GM23338 (cell line): ENCODE results near the gene PPP1R12C. TPM values are rescaled to one million over a fixed set of nuclear protein-coding genes. Genes with fewer than 3 reads are reported as not detected.

ENCODE experiments used
- ATAC-seq: fragments of 200-7000 bp; cut with Tn5 transposase; 3 replicates; pipeline ENCODE4 v1.9.1; 2020
- DNase-seq: peaks from one replicate; pipeline ENCODE4 v3.0.0-alpha.2; 2015; ENCODE audit warnings: low spot score
- H2AFZ ChIP-seq: fragments of 200-600 bp; sonication (generic); 2 replicates; pipeline ENCODE4 v1.8.0; 2016; ENCODE audit warnings: antibody characterized with exemption, mild to moderate bottlenecking, moderate library complexity
- H3F3A ChIP-seq: fragments of 200-600 bp; sonication (generic); replicated peaks from 2 replicates; pipeline ENCODE4 v1.8.0; 2017; ENCODE audit warnings: antibody characterized with exemption, mixed run types, low read depth
- H3K27ac ChIP-seq: fragments of 200-600 bp; sonication (generic); 2 replicates; pipeline ENCODE4 v1.6.1; 2016; ENCODE audit warnings: low read depth
- H3K27me3 ChIP-seq: fragments of 200-600 bp; sonication (generic); 2 replicates; pipeline ENCODE4 v1.8.0; 2016; ENCODE audit warnings: mild to moderate bottlenecking, mixed run types, moderate library complexity; ENCODE audit not compliant: insufficient read depth
- H3K36me3 ChIP-seq: fragments of 200-600 bp; sonication (generic); 2 replicates; pipeline ENCODE4 v1.8.0; 2016; ENCODE audit warnings: mild to moderate bottlenecking; ENCODE audit not compliant: insufficient read depth
- H3K4me1 ChIP-seq: fragments of 200-600 bp; sonication (generic); 2 replicates; pipeline ENCODE4 v1.8.0; 2016; ENCODE audit warnings: mild to moderate bottlenecking, moderate library complexity; ENCODE audit not compliant: insufficient read depth
- H3K4me2 ChIP-seq: fragments of 200-600 bp; sonication (generic); 2 replicates; pipeline ENCODE4 v1.7.1; 2017; ENCODE audit warnings: mixed run types
- H3K4me3 ChIP-seq: fragments of 200-600 bp; sonication (generic); 2 replicates; pipeline ENCODE4 v1.6.1; 2016; ENCODE audit warnings: mixed run types
- H3K79me2 ChIP-seq: fragments of 200-600 bp; sonication (generic); replicated peaks from 2 replicates; pipeline ENCODE4 v1.8.0; 2017; ENCODE audit warnings: mild to moderate bottlenecking; ENCODE audit not compliant: insufficient read depth
- H3K9me2 ChIP-seq: fragments of 200-600 bp; sonication (generic); 2 replicates; pipeline ENCODE4 v1.8.0; 2017; ENCODE audit not compliant: insufficient read depth
- H4K20me1 ChIP-seq: fragments of 200-600 bp; sonication (generic); replicated peaks from 2 replicates; pipeline ENCODE4 v1.8.0; 2017; ENCODE audit warnings: mild to moderate bottlenecking; ENCODE audit not compliant: insufficient read depth
- H3K27ac Mint-ChIP-seq: 2 replicates; pipeline ENCODE4 v1.8.0; 2020; ENCODE audit warnings: inconsistent platforms, mild to moderate bottlenecking, moderate library complexity, mixed read lengths
- H3K27me3 Mint-ChIP-seq: 3 replicates; pipeline ENCODE4 v1.8.0; 2022; ENCODE audit warnings: low read depth, mild to moderate bottlenecking, moderate library complexity, mixed read lengths, inconsistent platforms; ENCODE audit not compliant: insufficient read depth, poor library complexity
- H3K36me3 Mint-ChIP-seq: 3 replicates; pipeline ENCODE4 v1.8.0; 2021; ENCODE audit warnings: low read depth, mild to moderate bottlenecking, inconsistent platforms, moderate library complexity, mixed read lengths
- H3K4me1 Mint-ChIP-seq: 3 replicates; pipeline ENCODE4 v1.8.0; 2020; ENCODE audit warnings: mild to moderate bottlenecking, inconsistent platforms, mixed read lengths
- H3K4me3 Mint-ChIP-seq: 3 replicates; pipeline ENCODE4 v1.8.0; 2021; ENCODE audit warnings: moderate library complexity, mild to moderate bottlenecking, inconsistent platforms, mixed read lengths
- H3K9me3 Mint-ChIP-seq: 3 replicates; pipeline ENCODE4 v1.8.0; 2020; ENCODE audit warnings: moderate library complexity, mild to moderate bottlenecking, inconsistent platforms, mixed read lengths
- CTCF ChIP-seq, 2 experiments: fragments of 200-600 bp in 1 of 2; sonication (generic) in 1 of 2; conservative IDR thresholded peaks; 2 replicates each; pipeline versions ENCODE4 v1.5.1 to v1.6.1; 2016 to 2017; ENCODE audit warnings: antibody characterized with exemption in 2 of 2, low read depth in 2 of 2, mild to moderate bottlenecking in 2 of 2, moderate library complexity in 1 of 2
- ETS1 ChIP-seq: IDR thresholded peaks from 2 replicates; pipeline ENCODE4 v1.6.1; 2016; ENCODE audit warnings: antibody characterized with exemption
- EZH2 ChIP-seq: fragments of 200-600 bp; sonication (generic); IDR thresholded peaks from one replicate; pipeline ENCODE4 v1.8.0; 2017; ENCODE audit warnings: antibody characterized with exemption, mild to moderate bottlenecking, low read depth; ENCODE audit not compliant: unreplicated experiment
- EZH2phosphoT487 ChIP-seq: fragments of 200-600 bp; sonication (generic); IDR thresholded peaks from one replicate; pipeline ENCODE4 v1.8.1; 2018; ENCODE audit warnings: antibody characterized with exemption; ENCODE audit not compliant: unreplicated experiment
- NANOG ChIP-seq: IDR thresholded peaks from 2 replicates; pipeline ENCODE4 v1.6.1; 2016; ENCODE audit warnings: antibody characterized with exemption, borderline replicate concordance
- POLR2AphosphoS5 ChIP-seq: IDR thresholded peaks from 2 replicates; pipeline ENCODE4 v1.6.1; 2016; ENCODE audit warnings: antibody characterized with exemption, low read depth
- STAT1 ChIP-seq: IDR thresholded peaks from one replicate; pipeline ENCODE4 v1.6.1; 2016; ENCODE audit warnings: antibody characterized with exemption; ENCODE audit not compliant: unreplicated experiment
- ZNF114 ChIP-seq: fragments of 250-450 bp; sonication (Bioruptor Pico); IDR thresholded peaks from 2 replicates; pipeline ENCODE4 v1.5.0; 2020; ENCODE audit warnings: mild to moderate bottlenecking, moderate library complexity
- ZNF331 ChIP-seq: fragments of 250-450 bp; sonication (Bioruptor Pico); IDR thresholded peaks from 2 replicates; pipeline ENCODE4 v1.5.0; 2020; ENCODE audit warnings: low read depth, mild to moderate bottlenecking, moderate library complexity
- ZNF462 ChIP-seq: fragments of 250-450 bp; sonication (Bioruptor Pico); IDR thresholded peaks from 2 replicates; pipeline ENCODE4 v1.5.0; 2020; ENCODE audit warnings: mild to moderate bottlenecking, moderate library complexity
- polyA plus RNA-seq: library from polyadenylated mRNA; unstranded; fragments of >200 nt; fragmentation: Nextera tagmentation; extraction: Ambion mirVana; gene quantifications from 2 replicates; pipeline ENCODE4 v1.2.1, GENCODE V29; 2016
- total RNA-seq: library from RNA; depleted of rRNA; stranded (reverse); fragments of >200 nt; shearing (Covaris generic); gene quantifications from 2 replicates; pipeline ENCODE4 v1.2.3, GENCODE V29; 2014

The PPP1R12C gene
- total and polyA plus RNA-seq, 2 experiments from 2014 or later, result 33.2 to 83.9 TPM

- TF ChIP-seq EZH2phosphoT487, result no peak
- TF ChIP-seq NANOG, result no peak
- no peak for TF ChIP-seq CTCF (conservative IDR thresholded peaks at IDR 0.05; ENCODE audit: low read depth in 2 of 2)
- no peak for TF ChIP-seq ZNF331
- no peak for TF ChIP-seq EZH2
These were observed 1.9 kb downstream of the PPP1R12C start (continued) for GRCh38 chr19:55115446-55116065.

- peaks cover 5% of the 10 kb centered on the region; the same call in 1 of the 2 replicates for H3F3A ChIP-seq
- peaks cover 12% of the 10 kb centered on the region for H3K27me3 Mint-ChIP-seq
- H3K27me3 ChIP-seq, result no peaks in the 10 kb centered on the region
- H3K4me1 Mint-ChIP-seq, result peaks cover 28% of the 10 kb centered on the region
- H3K9me3 Mint-ChIP-seq, result no peaks in the 10 kb centered on the region; the same call in 2 of the 3 replicates
- H3K4me3 ChIP-seq, result no peak overlapping the region
- no peak overlapping the region for H3K27ac Mint-ChIP-seq
- no peak overlapping the region for H2AFZ ChIP-seq
- ATAC-seq, result no peak
- H3K4me1 ChIP-seq, result peaks cover 29% of the 10 kb centered on the region
- no peaks in the 10 kb centered on the region for H3K9me2 ChIP-seq
- H3K27ac ChIP-seq, result no peak overlapping the region
- DNase-seq, result no peak
- H3K79me2 ChIP-seq, result peaks cover 42% of the 10 kb centered on the region
- H3K36me3 Mint-ChIP-seq, result peaks cover 2% of the 10 kb centered on the region; the same call in 1 of the 3 replicates
- no peaks in the 10 kb centered on the region for H3K36me3 ChIP-seq
- peaks cover 30% of the 10 kb centered on the region for H4K20me1 ChIP-seq
- H3K4me3 Mint-ChIP-seq, result peak overlapping the region; percentile 89; the same call in 1 of the 3 replicates
- H3K4me2 ChIP-seq, result no peak overlapping the region
- TF ChIP-seq ZNF331 (no peak), POLR2AphosphoS5 (no peak), EZH2 (no peak), CTCF (conservative IDR thresholded peaks at IDR 0.05; ENCODE audit: low read depth in 2 of 2) (no peak), ETS1 (no peak), STAT1 (no peak), ZNF114 (CRISPR knock-in tag) (no peak), ZNF462 (CRISPR knock-in tag) (no peak)
These were observed 2.8 kb downstream of the PPP1R12C start for GRCh38 chr19:55114566-55115145.
